Central memory CD8-positive, alpha-beta T cell (primary cell): ENCODE measurements around the gene RNASE7.
A peak's percentile ranks its signal among the peaks of the same experiment; 100 is the strongest.

Source experiments
- ATAC-seq: fragments of 150-1000 bp; cut with Tn5 transposase; replicated peaks from 2 replicates; pipeline ENCODE4 v1.10.0; 2022; ENCODE audit warnings: mild to moderate bottlenecking, moderate FRiP score, moderate number of reproducible peaks; ENCODE audit not compliant: poor library complexity, severe bottlenecking; ENCODE audit errors: extremely low read depth
- DNase-seq, 2 donors: peaks; one replicate each; pipeline ENCODE4 v3.0.0; 2021; ENCODE audit warnings: low spot score in 2 of 2
- H3K27ac Mint-ChIP-seq: one replicate; pipeline ENCODE4 v1.8.0; 2022; ENCODE audit warnings: low read depth, mild to moderate bottlenecking, moderate library complexity, mixed read lengths
- H3K27me3 Mint-ChIP-seq: one replicate; pipeline ENCODE4 v1.8.0; 2022; ENCODE audit warnings: mixed read lengths
- H3K36me3 Mint-ChIP-seq: one replicate; pipeline ENCODE4 v1.8.0; 2022; ENCODE audit warnings: mild to moderate bottlenecking, moderate library complexity, mixed read lengths; ENCODE audit not compliant: insufficient read depth
- H3K4me1 Mint-ChIP-seq: one replicate; pipeline ENCODE4 v1.8.0; 2022; ENCODE audit warnings: mixed read lengths
- H3K4me3 Mint-ChIP-seq: one replicate; pipeline ENCODE4 v1.8.0; 2022; ENCODE audit warnings: mild to moderate bottlenecking, moderate library complexity, mixed read lengths
- H3K9me3 Mint-ChIP-seq: one replicate; pipeline ENCODE4 v1.8.0; 2022; ENCODE audit warnings: mixed read lengths

Gene RNASE7

GRCh38 chr14:21077672-21078071 is 35.5 kb downstream of the RNASE7 start:
- no peak for DNase-seq
- no peaks in the 10 kb centered on the region for H3K9me3 Mint-ChIP-seq
- no peak for ATAC-seq
- no peaks in the 10 kb centered on the region for H3K36me3 Mint-ChIP-seq
- H3K4me1 Mint-ChIP-seq, result no peaks in the 10 kb centered on the region
- H3K27ac Mint-ChIP-seq, result no peak overlapping the region
- H3K4me3 Mint-ChIP-seq, result no peak overlapping the region
- H3K27me3 Mint-ChIP-seq, result peaks cover 39% of the 10 kb centered on the region

GRCh38 chr14:21078287-21078686 is 36.1 kb downstream of the RNASE7 start:
- DNase-seq, result no peak
- no peak for ATAC-seq
- H3K27me3 Mint-ChIP-seq, result peaks cover 33% of the 10 kb centered on the region
- H3K4me3 Mint-ChIP-seq, result no peak overlapping the region
- H3K27ac Mint-ChIP-seq, result no peak overlapping the region
- no peaks in the 10 kb centered on the region for H3K36me3 Mint-ChIP-seq
- no peaks in the 10 kb centered on the region for H3K9me3 Mint-ChIP-seq
- H3K4me1 Mint-ChIP-seq, result no peaks in the 10 kb centered on the region

GRCh38 chr14:21078726-21079125 is 36.6 kb downstream of the RNASE7 start:
- no peaks in the 10 kb centered on the region for H3K36me3 Mint-ChIP-seq
- peaks cover 29% of the 10 kb centered on the region for H3K27me3 Mint-ChIP-seq
- DNase-seq, result no peak
- H3K4me3 Mint-ChIP-seq, result no peak overlapping the region
- H3K9me3 Mint-ChIP-seq, result no peaks in the 10 kb centered on the region
- H3K27ac Mint-ChIP-seq, result no peak overlapping the region
- H3K4me1 Mint-ChIP-seq, result no peaks in the 10 kb centered on the region
- no peak for ATAC-seq

GRCh38 chr14:21081521-21082142 is 39.5 kb downstream of the RNASE7 start:
- H3K4me1 Mint-ChIP-seq, result peaks cover 9% of the 10 kb centered on the region
- ATAC-seq (no peak), DNase-seq (no peak)
- no peak overlapping the region for H3K4me3 Mint-ChIP-seq
- no peak overlapping the region for H3K27ac Mint-ChIP-seq
- no peaks in the 10 kb centered on the region for H3K36me3 Mint-ChIP-seq
- no peaks in the 10 kb centered on the region for H3K9me3 Mint-ChIP-seq
- peaks cover 25% of the 10 kb centered on the region for H3K27me3 Mint-ChIP-seq

- H3K27ac Mint-ChIP-seq, result peak overlapping the region; percentile 93
- peaks cover 23% of the 10 kb centered on the region for H3K4me1 Mint-ChIP-seq
- no peaks in the 10 kb centered on the region for H3K9me3 Mint-ChIP-seq
- peaks cover 5% of the 10 kb centered on the region for H3K36me3 Mint-ChIP-seq
- H3K27me3 Mint-ChIP-seq, result peaks cover 11% of the 10 kb centered on the region
- DNase-seq, result no peak
- no peak overlapping the region for H3K4me3 Mint-ChIP-seq
- ATAC-seq, result no peak
These were observed 41.6 kb downstream of the RNASE7 start for GRCh38 chr14:21083565-21084325.

- Mint-ChIP-seq H3K27ac (peak overlapping the region; percentile 93), H3K27me3 (peaks cover 11% of the 10 kb centered on the region), H3K9me3 (no peaks in the 10 kb centered on the region), H3K4me1 (peaks cover 30% of the 10 kb centered on the region), H3K36me3 (peaks cover 5% of the 10 kb centered on the region), H3K4me3 (no peak overlapping the region)
- DNase-seq (no peak), ATAC-seq (no peak)
These were observed 42.2 kb downstream of the RNASE7 start for GRCh38 chr14:21084396-21084795.

GRCh38 chr14:21084998-21085853 is 43.1 kb downstream of the RNASE7 start:
- Mint-ChIP-seq H3K4me1 (peaks cover 33% of the 10 kb centered on the region), H3K4me3 (no peak overlapping the region), H3K27me3 (peaks cover 5% of the 10 kb centered on the region), H3K36me3 (peaks cover 6% of the 10 kb centered on the region), H3K27ac (peak overlapping the region; percentile 93), H3K9me3 (no peaks in the 10 kb centered on the region)
- no peak for ATAC-seq
- DNase-seq, result no peak

- Mint-ChIP-seq H3K9me3 (no peaks in the 10 kb centered on the region), H3K4me3 (no peak overlapping the region), H3K27me3 (no peaks in the 10 kb centered on the region), H3K27ac (peak overlapping the region; percentile 93), H3K4me1 (peaks cover 33% of the 10 kb centered on the region), H3K36me3 (peaks cover 9% of the 10 kb centered on the region)
- ATAC-seq, result no peak
- no peak for DNase-seq
These were observed 44.7 kb downstream of the RNASE7 start for GRCh38 chr14:21086908-21087293.

- H3K27me3 Mint-ChIP-seq, result no peaks in the 10 kb centered on the region
- H3K4me1 Mint-ChIP-seq, result peaks cover 34% of the 10 kb centered on the region
- H3K9me3 Mint-ChIP-seq, result no peaks in the 10 kb centered on the region
- DNase-seq (peak; percentile 41 to 78), ATAC-seq (peak; percentile 94)
- no peak overlapping the region for H3K4me3 Mint-ChIP-seq
- H3K36me3 Mint-ChIP-seq, result peaks cover 9% of the 10 kb centered on the region
- peak overlapping the region; percentile 93 for H3K27ac Mint-ChIP-seq
These were observed 45.3 kb downstream of the RNASE7 start for GRCh38 chr14:21087294-21088091.

- DNase-seq (no peak), ATAC-seq (no peak)
- Mint-ChIP-seq H3K4me1 (peaks cover 42% of the 10 kb centered on the region), H3K27me3 (no peaks in the 10 kb centered on the region), H3K4me3 (no peak overlapping the region), H3K9me3 (no peaks in the 10 kb centered on the region), H3K27ac (peak overlapping the region; percentile 93), H3K36me3 (peaks cover 9% of the 10 kb centered on the region)
These were observed 46.5 kb downstream of the RNASE7 start for GRCh38 chr14:21088687-21089086.

GRCh38 chr14:21089271-21089670 is 47.1 kb downstream of the RNASE7 start:
- H3K36me3 Mint-ChIP-seq, result peaks cover 9% of the 10 kb centered on the region
- no peak overlapping the region for H3K4me3 Mint-ChIP-seq
- no peak for ATAC-seq
- H3K27me3 Mint-ChIP-seq, result no peaks in the 10 kb centered on the region
- H3K4me1 Mint-ChIP-seq, result peaks cover 42% of the 10 kb centered on the region
- H3K27ac Mint-ChIP-seq, result peak overlapping the region; percentile 93
- no peak for DNase-seq
- no peaks in the 10 kb centered on the region for H3K9me3 Mint-ChIP-seq

GRCh38 chr14:21089877-21090193 is 47.7 kb downstream of the RNASE7 start:
- H3K27ac Mint-ChIP-seq, result peak overlapping the region; percentile 93
- no peaks in the 10 kb centered on the region for H3K27me3 Mint-ChIP-seq
- H3K4me3 Mint-ChIP-seq, result no peak overlapping the region
- H3K4me1 Mint-ChIP-seq, result peaks cover 42% of the 10 kb centered on the region
- DNase-seq, result no peak
- ATAC-seq, result no peak
- no peaks in the 10 kb centered on the region for H3K9me3 Mint-ChIP-seq
- peaks cover 9% of the 10 kb centered on the region for H3K36me3 Mint-ChIP-seq
